Gastrocnemius medialis (tissue), 4 donors: Measurements from ENCODE around the gene YPEL1.

Experiments used
- CTCF ChIP-seq, 5 experiments: fragments of 450-650 bp in 3 of 5; fragments of 200-600 bp in 2 of 5; sonication (generic) in 2 of 5; IDR thresholded peaks in 4 of 5; conservative IDR thresholded peaks in 1 of 5; 1 replicate in 4 of 5; 2 replicates in 1 of 5; pipeline ENCODE4 v1.5.1; 2016 to 2019; ENCODE audit warnings: antibody characterized with exemption in 5 of 5, mild to moderate bottlenecking in 3 of 5, moderate library complexity in 3 of 5
- POLR2A ChIP-seq, 2 donors: fragments of 450-650 bp; IDR thresholded peaks; one replicate each; pipeline ENCODE4 v1.6.1; 2017; ENCODE audit warnings: antibody characterized with exemption in 2 of 2, mild to moderate bottlenecking in 2 of 2, moderate library complexity in 2 of 2

- TF ChIP-seq CTCF (IDR thresholded peaks at IDR 0.05 in 4 of 5, conservative IDR thresholded peaks at IDR 0.05 in 1 of 5) (no peak), POLR2A (IDR thresholded peaks at IDR 0.05) (no peak)
Measured at GRCh38 chr22:21754523-21754922, 18.9 kb upstream of the YPEL1 start.
